SU-DHL-6 (cell line): Measurements from ENCODE around the gene NOPCHAP1.

Experiments used
- H2AFZ ChIP-seq: fragments of 200-600 bp; sonication (generic); 2 replicates; pipeline ENCODE4 v1.6.1; 2014; ENCODE audit warnings: low read depth, mild to moderate bottlenecking, moderate library complexity, mixed read lengths, antibody characterized with exemption, low read length; ENCODE audit not compliant: severe bottlenecking
- H3F3A ChIP-seq: fragments of 200-600 bp; shearing (Covaris generic); 2 replicates; pipeline ENCODE4 v1.6.0; 2016; ENCODE audit warnings: antibody characterized with exemption, mild to moderate bottlenecking; ENCODE audit not compliant: insufficient read depth
- H3K27ac ChIP-seq: fragments of 200-600 bp; sonication (generic); 2 replicates; pipeline ENCODE4 v1.5.1; 2016; ENCODE audit warnings: low read depth, mild to moderate bottlenecking, low read length, moderate library complexity, mixed read lengths
- H3K27me3 ChIP-seq: fragments of 200-600 bp; sonication (generic), shearing (Covaris generic); 2 replicates; pipeline ENCODE4 v1.6.0; 2014; ENCODE audit warnings: mild to moderate bottlenecking, low read length
- H3K36me3 ChIP-seq: fragments of 200-600 bp; sonication (generic); 2 replicates; pipeline ENCODE4 v1.6.1; 2014; ENCODE audit warnings: mild to moderate bottlenecking, low read length, mixed read lengths
- H3K4me2 ChIP-seq: fragments of 300-600, 200-600 bp; shearing (Covaris generic), sonication (generic); 2 replicates; pipeline ENCODE4 v1.6.0; 2014; ENCODE audit warnings: low read length, low read depth, mild to moderate bottlenecking; ENCODE audit not compliant: poor library complexity, severe bottlenecking
- H3K4me3 ChIP-seq: fragments of 200-600 bp; sonication (generic); 2 replicates; pipeline ENCODE4 v1.5.1; 2014; ENCODE audit warnings: antibody characterized with exemption, low read length, mild to moderate bottlenecking, mixed read lengths; ENCODE audit not compliant: insufficient read depth, poor library complexity, severe bottlenecking
- H3K79me2 ChIP-seq: fragments of 200-600 bp; sonication (generic); 2 replicates; pipeline ENCODE4 v1.6.1; 2014; ENCODE audit warnings: mild to moderate bottlenecking, low read length, moderate library complexity; ENCODE audit not compliant: insufficient read depth
- H3K9ac ChIP-seq: fragments of 200-600 bp; sonication (generic); 2 replicates; pipeline ENCODE4 v1.7.0; 2014; ENCODE audit warnings: mild to moderate bottlenecking, low read length
- H3K9me2 ChIP-seq: fragments of 200-600 bp; sonication (generic); replicated peaks from 2 replicates; pipeline ENCODE4 v1.6.1; 2014; ENCODE audit warnings: low read length; ENCODE audit not compliant: insufficient read depth
- H3K9me3 ChIP-seq: fragments of 200-600 bp; sonication (generic); 2 replicates; pipeline ENCODE4 v1.6.1; 2014; ENCODE audit warnings: low read length, mixed read lengths; ENCODE audit not compliant: insufficient read depth
- H4K20me1 ChIP-seq: fragments of 200-600 bp; sonication (generic); 2 replicates; pipeline ENCODE4 v1.6.1; 2014; ENCODE audit warnings: low read depth, mild to moderate bottlenecking, antibody characterized with exemption, low read length, moderate library complexity, mixed read lengths
- CTCF ChIP-seq: fragments of 200-600 bp; sonication (generic); IDR thresholded peaks from one replicate; pipeline ENCODE4 v1.5.1; 2017; ENCODE audit warnings: antibody characterized with exemption, mild to moderate bottlenecking, low read length, moderate library complexity; ENCODE audit not compliant: insufficient read depth, poor library complexity, severe bottlenecking
- EZH2phosphoT487 ChIP-seq: fragments of 200-600 bp; sonication (generic), shearing (Covaris generic); conservative IDR thresholded peaks from 2 replicates; pipeline ENCODE4 v1.6.1; 2018; ENCODE audit warnings: mild to moderate bottlenecking, antibody characterized with exemption, low read length, moderate library complexity, mixed read lengths

Gene NOPCHAP1

GRCh38 chr12:104960464-104960863 lies 25.7 kb upstream of the NOPCHAP1 start:
- Histone ChIP-seq H3K79me2 (no peaks in the 10 kb centered on the region), H3K9ac (no peak overlapping the region), H4K20me1 (no peaks in the 10 kb centered on the region), H3F3A (peaks cover 10% of the 10 kb centered on the region), H3K27ac (no peak overlapping the region), H3K4me3 (no peak overlapping the region), H3K4me2 (no peak overlapping the region), H3K9me2 (no peaks in the 10 kb centered on the region), H2AFZ (no peak overlapping the region), H3K36me3 (no peaks in the 10 kb centered on the region), H3K9me3 (no peaks in the 10 kb centered on the region), H3K27me3 (no peaks in the 10 kb centered on the region)
- TF ChIP-seq EZH2phosphoT487 (no peak), CTCF (no peak)

- Histone ChIP-seq H4K20me1 (no peaks in the 10 kb centered on the region), H3K4me3 (no peak overlapping the region), H3K36me3 (no peaks in the 10 kb centered on the region), H3K27me3 (no peaks in the 10 kb centered on the region), H3K4me2 (no peak overlapping the region), H3K79me2 (no peaks in the 10 kb centered on the region), H3K9ac (no peak overlapping the region), H3K27ac (no peak overlapping the region), H3K9me2 (no peaks in the 10 kb centered on the region), H2AFZ (no peak overlapping the region), H3F3A (peaks cover 3% of the 10 kb centered on the region), H3K9me3 (no peaks in the 10 kb centered on the region)
- TF ChIP-seq EZH2phosphoT487 (no peak), CTCF (no peak)
These were observed 22.4 kb upstream of the NOPCHAP1 start for GRCh38 chr12:104963757-104964156.

- H3F3A ChIP-seq: peaks cover 2% of the 10 kb centered on the region; the same call in 1 of the 2 replicates
- no peaks in the 10 kb centered on the region for H3K79me2 ChIP-seq
- H3K4me3 ChIP-seq: no peak overlapping the region
- H3K27ac ChIP-seq: no peak overlapping the region
- H3K4me2 ChIP-seq: no peak overlapping the region
- TF ChIP-seq CTCF: no peak
- no peak for TF ChIP-seq EZH2phosphoT487
- H3K27me3 ChIP-seq: no peaks in the 10 kb centered on the region
- H2AFZ ChIP-seq: no peak overlapping the region
- no peaks in the 10 kb centered on the region for H4K20me1 ChIP-seq
- H3K9ac ChIP-seq: no peak overlapping the region
- no peaks in the 10 kb centered on the region for H3K36me3 ChIP-seq
- H3K9me2 ChIP-seq: no peaks in the 10 kb centered on the region
- H3K9me3 ChIP-seq: no peaks in the 10 kb centered on the region
These were observed 21.8 kb upstream of the NOPCHAP1 start for GRCh38 chr12:104964167-104964855.
